ES-I3 (cell line): Measurements from ENCODE around the gene SPINT2.

Experiments
- H3K36me3 ChIP-seq: 2 replicates; pipeline ENCODE4 v1.6.1; 2013; ENCODE audit warnings: mild to moderate bottlenecking, low read length, control low read depth, moderate library complexity; ENCODE audit not compliant: insufficient read depth
- H3K4me1 ChIP-seq: 2 replicates; pipeline ENCODE4 v1.6.1; 2013; ENCODE audit warnings: mild to moderate bottlenecking, control low read depth, low read length; ENCODE audit not compliant: insufficient read depth
- H3K9ac ChIP-seq: 2 replicates; pipeline ENCODE4 v1.6.1; 2013; ENCODE audit warnings: low read depth, mild to moderate bottlenecking, low read length, moderate library complexity
- H3K9me3 ChIP-seq: 2 replicates; pipeline ENCODE4 v1.6.1; 2013; ENCODE audit warnings: mild to moderate bottlenecking, low read length, moderate library complexity; ENCODE audit not compliant: control insufficient read depth, insufficient read depth

Gene SPINT2

DNA sequence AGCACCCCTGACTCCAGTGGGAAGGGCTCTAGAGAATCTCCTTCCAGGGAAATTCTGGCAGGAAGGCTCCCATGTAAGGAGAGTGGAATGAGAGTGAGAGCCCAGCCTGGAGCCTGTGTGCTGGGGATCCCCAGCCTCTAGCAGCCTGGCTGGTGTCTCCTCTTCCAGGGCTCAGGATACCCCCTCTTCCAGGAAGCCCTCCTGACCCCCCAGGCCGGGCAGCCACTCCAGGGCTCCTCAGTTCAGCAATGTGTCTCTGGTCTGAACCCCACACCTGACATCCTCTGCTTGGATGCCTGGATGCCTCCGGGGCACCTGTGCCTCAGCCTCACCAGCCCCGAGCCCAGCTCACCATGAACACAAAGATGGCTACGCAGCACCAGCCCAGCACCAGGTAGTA is 42.7 kb downstream of the SPINT2 start:
- Histone ChIP-seq H3K4me1 (peaks cover 3% of the 10 kb centered on the region; the same call in 1 of the 2 replicates), H3K9me3 (no peaks in the 10 kb centered on the region), H3K36me3 (peaks cover 3% of the 10 kb centered on the region; the same call in 1 of the 2 replicates), H3K9ac (no peak overlapping the region)

DNA sequence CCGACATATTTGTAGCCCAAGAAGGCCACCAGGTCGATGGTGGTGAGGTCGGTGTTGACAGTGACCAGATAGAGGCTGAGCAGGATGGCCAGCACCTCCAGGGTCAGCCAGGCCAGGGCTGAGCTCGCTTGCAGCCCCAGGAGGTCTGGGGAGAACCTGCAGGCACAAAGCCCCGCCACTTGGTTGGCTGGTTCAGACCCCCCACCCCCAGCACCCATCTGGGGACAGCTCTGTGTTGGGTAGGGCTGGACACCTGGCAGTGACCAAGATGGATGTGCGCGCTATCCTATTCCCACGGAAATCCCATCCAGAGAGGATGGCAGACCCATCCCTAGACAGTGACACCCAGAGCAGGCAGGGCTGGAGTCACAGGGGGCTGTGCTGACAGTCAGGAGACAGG is 43.2 kb downstream of the SPINT2 start:
- Histone ChIP-seq H3K36me3 (peaks cover 3% of the 10 kb centered on the region; the same call in 1 of the 2 replicates), H3K4me1 (peaks cover 6% of the 10 kb centered on the region)

DNA sequence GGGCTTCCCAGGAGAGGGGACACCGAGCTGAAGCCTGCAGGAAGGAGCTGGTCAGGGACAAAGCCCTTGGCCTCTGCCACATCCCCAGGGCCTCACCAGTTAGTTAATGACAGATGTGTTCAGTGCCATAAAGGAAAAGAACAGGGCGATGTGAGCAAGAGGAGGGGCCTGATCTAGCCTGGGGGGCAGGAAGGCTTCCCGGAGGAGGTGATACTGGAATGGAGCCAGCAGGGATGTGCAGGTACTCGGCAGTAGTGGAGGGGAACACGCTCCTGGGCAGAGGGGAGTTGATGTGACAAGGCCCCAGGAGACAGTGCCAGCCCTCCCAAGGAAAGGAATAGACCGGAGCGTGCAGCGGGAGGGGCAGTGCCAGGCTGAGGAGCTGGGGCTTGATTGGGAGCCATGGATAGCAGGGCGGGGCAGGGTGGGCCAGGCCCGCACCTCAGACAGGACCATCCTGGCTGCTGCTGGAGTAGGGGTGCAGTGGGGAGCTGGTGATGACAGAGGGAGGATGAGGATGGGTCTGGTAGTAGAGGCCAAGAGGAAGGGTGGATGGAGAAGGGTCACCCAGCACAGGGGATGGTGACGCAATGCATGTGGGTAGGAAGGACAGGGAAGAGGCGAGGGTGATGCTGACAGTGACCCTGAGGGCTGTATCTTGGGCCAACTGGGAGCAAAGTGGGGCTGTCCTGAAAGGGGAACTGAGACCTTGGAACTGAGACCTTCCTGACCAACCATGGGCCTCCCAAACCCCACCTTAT is 43.8 kb downstream of the SPINT2 start:
- Histone ChIP-seq H3K9ac (no peak overlapping the region), H3K9me3 (no peaks in the 10 kb centered on the region), H3K36me3 (peaks cover 3% of the 10 kb centered on the region; the same call in 1 of the 2 replicates), H3K4me1 (peaks cover 9% of the 10 kb centered on the region)

More for the DNA sequence above, 43.2 kb downstream of the SPINT2 start:
- no peak overlapping the region for H3K9ac ChIP-seq
- no peaks in the 10 kb centered on the region for H3K9me3 ChIP-seq

DNA sequence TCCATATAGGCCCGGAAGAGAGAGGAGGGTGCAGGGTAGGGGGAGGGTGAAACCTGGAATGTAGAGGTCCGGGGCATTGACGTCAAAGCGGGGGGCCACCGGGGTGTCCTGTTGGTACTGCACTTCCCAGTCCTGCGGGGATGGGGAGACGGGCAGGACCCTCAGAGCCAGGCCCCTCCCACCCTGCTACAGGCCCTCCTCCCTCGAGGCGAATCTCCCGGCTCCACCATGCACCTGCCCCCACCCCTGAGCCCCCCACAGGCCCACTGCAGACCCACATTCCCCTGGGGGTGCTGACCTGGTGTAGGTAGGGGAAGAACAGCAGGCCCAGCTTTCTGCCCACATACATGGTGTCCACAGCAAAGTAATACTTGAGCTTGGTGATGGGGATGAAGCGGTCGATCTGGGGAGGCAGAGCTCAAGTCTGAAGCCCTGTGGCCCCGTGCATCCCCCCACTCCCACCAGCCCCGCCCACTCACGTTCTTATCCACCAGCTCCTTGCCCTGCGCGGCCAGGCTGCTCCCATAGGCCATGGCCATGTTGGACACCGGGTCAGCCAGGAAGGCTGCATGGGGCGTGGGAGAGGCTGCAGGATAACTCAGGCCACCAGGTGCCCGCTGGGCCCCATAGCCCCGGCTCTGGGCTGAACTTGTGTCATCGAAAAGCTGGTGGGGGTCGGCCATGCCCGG is 44.7 kb downstream of the SPINT2 start:
- Histone ChIP-seq H3K9ac (no peak overlapping the region), H3K4me1 (peaks cover 10% of the 10 kb centered on the region), H3K9me3 (no peaks in the 10 kb centered on the region), H3K36me3 (peaks cover 3% of the 10 kb centered on the region; the same call in 1 of the 2 replicates)

DNA sequence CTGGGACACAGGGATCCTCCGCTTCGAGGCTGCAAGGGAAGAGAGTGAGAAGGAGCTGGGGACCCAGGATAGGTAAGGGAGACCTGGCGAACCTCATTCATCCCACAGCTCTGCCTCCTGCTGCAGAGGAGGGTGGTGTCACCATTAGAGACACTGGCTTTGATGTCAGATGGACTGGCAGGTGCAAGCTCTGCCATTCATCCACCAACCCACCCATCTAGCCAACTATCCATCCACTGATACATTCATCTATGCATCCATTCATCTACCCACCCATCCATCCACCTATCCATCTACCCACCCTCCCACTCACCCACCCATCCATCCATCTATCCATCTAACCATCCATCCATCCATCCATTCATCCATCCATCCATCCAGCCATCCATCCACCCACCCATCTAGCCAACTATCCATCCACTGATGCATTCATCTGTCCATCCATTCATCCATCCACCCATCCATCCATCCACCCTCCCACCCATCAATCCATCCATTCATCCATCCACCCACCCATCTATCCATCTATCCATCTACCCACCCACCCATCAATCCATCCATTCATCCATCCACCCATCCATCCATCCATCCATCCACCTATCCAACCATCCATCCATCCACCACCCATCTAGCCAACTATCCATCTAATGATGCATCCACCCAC is 45.4 kb downstream of the SPINT2 start:
- peaks cover 3% of the 10 kb centered on the region; the same call in 1 of the 2 replicates for H3K36me3 ChIP-seq
- no peak overlapping the region for H3K9ac ChIP-seq
- H3K9me3 ChIP-seq: no peaks in the 10 kb centered on the region
- peaks cover 10% of the 10 kb centered on the region for H3K4me1 ChIP-seq

DNA sequence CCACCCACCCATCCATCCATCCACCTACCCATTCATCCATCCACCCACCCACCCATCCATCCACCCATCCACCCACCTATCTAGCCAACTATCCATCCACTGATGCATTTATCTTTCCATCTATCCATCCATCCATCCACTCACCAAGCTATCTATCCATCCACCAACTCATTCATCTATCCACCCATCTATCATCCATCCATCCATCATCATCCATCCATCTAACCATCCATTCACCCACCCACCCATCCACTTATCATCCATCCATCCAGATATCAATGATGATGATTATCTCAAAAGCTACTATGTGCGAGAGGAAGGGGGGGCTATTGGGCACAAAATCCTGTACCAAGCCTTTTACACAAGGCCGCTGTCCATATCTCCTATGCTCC is 45.9 kb downstream of the SPINT2 start:
- Histone ChIP-seq H3K9me3 (no peaks in the 10 kb centered on the region), H3K4me1 (peaks cover 10% of the 10 kb centered on the region), H3K9ac (no peak overlapping the region), H3K36me3 (peaks cover 3% of the 10 kb centered on the region; the same call in 1 of the 2 replicates)

DNA sequence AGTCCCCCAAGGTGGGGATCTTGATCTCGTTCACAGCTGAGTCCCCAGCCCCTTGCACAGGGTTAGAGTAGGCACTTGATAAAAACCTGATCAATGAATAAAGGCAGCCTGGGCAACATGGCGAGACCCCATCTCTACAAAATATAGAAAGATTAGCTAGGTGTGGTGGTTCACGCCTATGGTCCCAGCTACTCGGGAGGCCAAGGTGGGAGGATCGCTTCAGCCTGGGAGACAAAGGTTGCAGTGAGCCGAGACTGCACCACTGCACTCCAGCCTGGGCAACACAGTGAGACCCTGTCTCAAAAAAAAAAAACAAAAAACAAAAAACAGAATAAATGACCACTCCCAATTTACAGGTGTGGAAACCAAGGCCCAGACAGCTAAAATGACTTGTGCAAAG is 46.6 kb downstream of the SPINT2 start:
- H3K36me3 ChIP-seq: peaks cover 3% of the 10 kb centered on the region; the same call in 1 of the 2 replicates
- no peaks in the 10 kb centered on the region for H3K9me3 ChIP-seq
- H3K4me1 ChIP-seq: peaks cover 10% of the 10 kb centered on the region
- no peak overlapping the region for H3K9ac ChIP-seq

DNA sequence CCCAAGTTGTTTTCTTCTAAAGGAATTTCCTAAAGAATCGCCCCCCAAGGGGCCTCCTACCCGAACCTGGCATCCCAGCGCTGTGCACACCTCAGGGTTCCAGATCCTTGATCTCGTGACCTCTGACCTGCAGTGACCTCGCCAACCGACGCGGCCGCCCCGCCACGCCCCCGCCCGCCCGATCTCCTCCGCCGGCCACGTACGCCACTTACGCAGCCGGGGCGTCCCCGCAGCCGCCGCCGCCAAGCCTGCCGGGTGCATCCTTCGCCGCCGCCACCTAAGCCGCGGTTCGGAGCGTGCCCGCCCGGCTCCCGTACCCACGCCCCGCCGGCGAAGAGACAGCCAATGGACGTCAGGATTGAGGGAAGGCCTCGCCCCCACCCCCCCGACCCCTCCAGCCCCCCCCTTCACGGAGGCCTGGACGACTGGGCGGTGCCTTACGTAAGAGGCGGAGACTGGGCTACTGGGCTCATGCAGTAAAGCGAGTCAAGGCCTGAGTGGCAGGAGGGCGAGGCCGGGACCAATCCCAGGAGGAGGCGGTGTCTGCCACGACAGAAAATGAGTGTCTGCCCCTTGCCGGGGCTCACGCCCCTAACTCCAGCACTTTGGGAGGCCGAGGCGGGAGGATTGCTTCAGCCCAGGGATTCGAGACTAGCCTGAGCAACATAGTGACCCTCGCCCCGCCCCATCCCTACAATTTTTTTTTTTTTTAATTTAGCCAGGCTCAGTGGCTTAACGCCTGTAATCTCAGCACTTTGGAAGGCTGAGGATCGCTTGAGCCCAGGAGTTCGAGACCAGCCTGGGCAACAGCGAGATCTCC is 51.5 kb downstream of the SPINT2 start, which contains the start of gene YIF1B:
YIF1B (minus strand) TSS at position 291 of the 820 bp plus-strand sequence; CDS start at position 261, 30 bp downstream.
- peaks cover 3% of the 10 kb centered on the region; the same call in 1 of the 2 replicates for H3K36me3 ChIP-seq
- peak within 1 kb of the TSS; percentile 99 for H3K9ac ChIP-seq
- no peaks in the 10 kb centered on the region for H3K9me3 ChIP-seq
- H3K4me1 ChIP-seq: peaks cover 10% of the 10 kb centered on the region

DNA sequence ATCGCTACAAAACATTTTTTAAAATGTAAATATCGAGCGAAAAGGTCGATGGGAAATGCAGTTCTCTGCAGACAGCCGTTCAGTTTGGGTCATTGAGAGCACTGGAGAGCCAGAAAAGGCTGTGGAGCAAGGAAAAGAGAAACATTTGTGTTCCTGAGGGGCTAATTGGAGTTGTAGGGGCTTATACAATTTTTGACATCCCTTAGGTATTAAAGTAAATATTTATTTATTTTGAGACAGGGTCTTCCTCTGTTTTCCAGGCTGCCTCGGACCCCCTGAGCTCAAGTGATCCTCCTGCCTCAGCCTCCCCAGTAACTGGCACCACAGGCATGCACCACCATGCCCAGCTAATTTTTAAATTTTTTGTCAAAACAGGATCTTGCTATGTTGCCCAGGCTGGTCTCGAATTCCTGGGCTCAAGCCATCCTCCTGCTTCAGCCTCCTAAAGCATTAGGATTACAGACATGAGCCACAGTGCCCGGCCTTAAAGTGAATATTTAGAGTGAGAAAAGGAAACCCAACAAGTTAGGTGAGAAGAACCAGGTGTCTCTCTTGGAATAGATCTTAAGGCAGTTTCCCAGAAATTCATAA is 52.2 kb downstream of the SPINT2 start:
- Histone ChIP-seq H3K36me3 (no peaks in the 10 kb centered on the region), H3K9me3 (no peaks in the 10 kb centered on the region), H3K4me1 (peaks cover 13% of the 10 kb centered on the region), H3K9ac (peak overlapping the region; percentile 40; the same call in 1 of the 2 replicates)

DNA sequence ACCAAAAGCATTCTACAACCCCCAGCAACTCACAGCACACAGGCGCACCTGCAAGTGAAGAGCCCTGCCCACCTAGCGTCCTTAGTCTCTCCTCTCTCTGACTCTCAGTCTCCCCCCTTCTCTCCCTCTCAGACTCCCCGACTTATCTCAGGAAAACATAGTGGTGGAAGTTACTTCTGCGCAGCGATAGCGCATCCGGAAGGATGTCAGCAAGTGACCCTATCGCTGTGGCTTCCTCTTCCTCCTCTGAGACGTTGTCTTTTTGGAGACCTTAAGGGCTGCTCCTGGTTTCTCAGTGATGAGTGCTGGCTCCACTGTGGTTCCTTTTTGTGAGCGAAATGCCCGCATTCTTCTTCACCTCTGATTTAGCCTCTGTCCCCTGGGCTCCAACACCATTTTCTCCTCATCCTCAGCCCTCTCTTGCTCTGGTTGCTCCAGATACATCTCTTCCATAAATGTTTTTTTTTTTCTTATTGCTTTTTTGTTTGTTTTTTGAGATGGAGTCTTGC is 52.8 kb downstream of the SPINT2 start:
- H3K9me3 ChIP-seq: no peaks in the 10 kb centered on the region
- H3K36me3 ChIP-seq: no peaks in the 10 kb centered on the region
- no peak overlapping the region for H3K9ac ChIP-seq
- peaks cover 13% of the 10 kb centered on the region for H3K4me1 ChIP-seq

DNA sequence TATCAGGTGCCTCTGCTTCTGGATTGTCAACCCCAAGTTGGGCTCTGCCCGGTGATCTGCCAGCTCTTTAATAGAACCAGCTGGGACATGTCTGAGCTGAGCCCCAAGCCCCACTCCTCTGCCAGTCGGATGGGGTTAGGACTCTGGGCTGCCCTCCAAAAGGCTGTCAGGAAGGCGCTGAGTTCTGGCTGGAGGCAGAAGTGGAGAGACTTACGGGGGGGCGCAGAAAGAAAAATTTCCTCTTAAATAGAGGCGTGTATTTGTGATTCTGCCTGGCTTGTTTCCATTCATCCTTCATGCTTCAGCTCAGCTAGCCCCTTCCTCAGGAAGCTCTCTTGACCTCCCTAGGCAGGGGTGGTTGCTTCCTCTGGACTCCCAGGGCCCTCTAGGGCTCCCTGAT is 54.3 kb downstream of the SPINT2 start:
- Histone ChIP-seq H3K36me3 (no peaks in the 10 kb centered on the region), H3K9ac (no peak overlapping the region), H3K4me1 (peaks cover 5% of the 10 kb centered on the region; the same call in 1 of the 2 replicates), H3K9me3 (no peaks in the 10 kb centered on the region)

DNA sequence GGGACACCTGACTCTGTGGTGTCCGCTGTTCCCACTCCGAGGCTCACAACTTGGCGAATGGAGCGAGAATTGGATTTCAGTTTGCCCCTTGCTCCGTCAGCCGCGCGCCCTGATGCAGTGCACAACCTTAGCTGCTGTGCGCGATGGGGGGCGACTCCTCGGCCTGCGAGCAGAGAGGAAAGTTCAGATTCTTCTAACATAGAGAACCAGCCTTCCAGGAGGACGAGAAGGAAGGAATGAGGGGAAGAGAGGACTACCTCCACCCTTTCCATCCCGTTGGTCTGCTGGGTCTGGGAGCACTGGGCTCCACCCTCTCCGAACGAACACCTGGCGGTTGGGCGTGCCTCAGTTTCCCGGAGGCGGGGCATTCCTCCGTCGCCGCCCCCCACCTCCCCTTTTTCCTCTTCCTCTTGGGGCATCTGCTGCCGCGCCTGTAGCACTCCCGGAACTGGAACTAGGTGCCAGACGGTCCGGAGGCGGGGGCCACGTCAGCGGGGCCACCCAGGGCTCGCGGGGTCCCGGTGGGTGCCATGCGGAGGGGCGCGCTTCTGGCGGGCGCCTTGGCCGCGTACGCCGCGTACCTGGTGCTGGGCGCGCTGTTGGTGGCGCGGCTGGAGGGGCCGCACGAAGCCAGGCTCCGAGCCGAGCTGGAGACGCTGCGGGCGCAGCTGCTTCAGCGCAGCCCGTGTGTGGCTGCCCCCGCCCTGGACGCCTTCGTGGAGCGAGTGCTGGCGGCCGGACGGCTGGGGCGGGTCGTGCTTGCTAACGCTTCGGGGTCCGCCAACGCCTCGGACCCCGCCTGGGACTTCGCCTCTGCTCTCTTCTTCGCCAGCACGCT is 55.3 kb downstream of the SPINT2 start, which contains the start of gene KCNK6:
KCNK6 (plus strand) TSS at position 425 of the 838 bp plus-strand sequence; CDS start at position 531, 106 bp downstream.
- peak within 1 kb of the TSS; percentile 67 for H3K9ac ChIP-seq

More for the DNA sequence above, 55.3 kb downstream of the SPINT2 start, which contains the start of gene KCNK6:
- Histone ChIP-seq H3K4me1 (peaks cover 3% of the 10 kb centered on the region; the same call in 1 of the 2 replicates), H3K36me3 (no peaks in the 10 kb centered on the region), H3K9me3 (no peaks in the 10 kb centered on the region)
